Measurements from ENCODE around the gene GAPVD1.
A peak's percentile ranks its signal among the peaks of the same experiment; 100 is the strongest.

GAPVD1 gene

DNA sequence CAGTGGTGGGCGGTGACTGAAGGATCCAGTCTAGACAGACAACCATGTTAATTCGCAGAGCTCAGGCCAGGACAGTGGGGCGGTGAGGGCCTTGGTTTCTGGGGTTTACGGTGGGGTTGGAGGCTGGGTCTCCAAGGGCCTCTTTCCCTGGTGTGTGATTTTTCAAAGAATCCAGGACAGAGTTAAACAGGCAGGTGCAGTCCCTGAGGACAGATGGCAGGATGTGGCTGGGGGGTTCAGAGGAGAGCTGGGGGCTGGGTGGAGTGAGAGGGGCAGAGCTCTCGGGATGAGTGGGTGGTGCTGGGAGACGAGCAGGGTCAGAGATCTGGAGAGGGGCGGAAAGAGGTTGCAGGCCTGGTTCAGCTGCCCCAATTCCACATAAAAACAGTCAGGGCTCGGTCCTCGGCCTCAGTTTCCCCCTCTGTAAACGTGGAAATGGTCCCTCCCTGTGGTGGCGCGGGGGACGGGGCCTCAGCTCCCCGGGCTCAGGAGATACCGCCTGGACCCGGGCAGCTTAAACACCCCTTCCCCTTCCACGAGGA, 145.9 kb downstream of the GAPVD1 start:
- Histone ChIP-seq H3K27me3 (ENCODE audit: insufficient read depth, poor library complexity, severe bottlenecking) (peaks cover 4% of the 10 kb centered on the region), H3K4me3 (replicated peaks; ENCODE audit: insufficient read depth, low read length) (peak overlapping the region; percentile 59), H3K27ac (replicated peaks) (no peak overlapping the region)
- DNase-seq (ENCODE audit: low read depth in 1 of 2, low spot score in 1 of 2), result no peak
- TF ChIP-seq, protein P1, sequence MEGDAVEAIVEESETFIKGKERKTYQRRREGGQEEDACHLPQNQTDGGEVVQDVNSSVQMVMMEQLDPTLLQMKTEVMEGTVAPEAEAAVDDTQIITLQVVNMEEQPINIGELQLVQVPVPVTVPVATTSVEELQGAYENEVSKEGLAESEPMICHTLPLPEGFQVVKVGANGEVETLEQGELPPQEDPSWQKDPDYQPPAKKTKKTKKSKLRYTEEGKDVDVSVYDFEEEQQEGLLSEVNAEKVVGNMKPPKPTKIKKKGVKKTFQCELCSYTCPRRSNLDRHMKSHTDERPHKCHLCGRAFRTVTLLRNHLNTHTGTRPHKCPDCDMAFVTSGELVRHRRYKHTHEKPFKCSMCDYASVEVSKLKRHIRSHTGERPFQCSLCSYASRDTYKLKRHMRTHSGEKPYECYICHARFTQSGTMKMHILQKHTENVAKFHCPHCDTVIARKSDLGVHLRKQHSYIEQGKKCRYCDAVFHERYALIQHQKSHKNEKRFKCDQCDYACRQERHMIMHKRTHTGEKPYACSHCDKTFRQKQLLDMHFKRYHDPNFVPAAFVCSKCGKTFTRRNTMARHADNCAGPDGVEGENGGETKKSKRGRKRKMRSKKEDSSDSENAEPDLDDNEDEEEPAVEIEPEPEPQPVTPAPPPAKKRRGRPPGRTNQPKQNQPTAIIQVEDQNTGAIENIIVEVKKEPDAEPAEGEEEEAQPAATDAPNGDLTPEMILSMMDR (IDR thresholded peaks at IDR 0.05; ENCODE audit: insufficient read depth, low read length), result no peak
- TF ChIP-seq REST (IDR thresholded peaks at IDR 0.05; ENCODE audit: insufficient replicate concordance, low read depth) (no peak), SPI1 (IDR thresholded peaks at IDR 0.05; ENCODE audit: borderline replicate concordance, low read depth) (no peak), GABPA (IDR thresholded peaks at IDR 0.05; ENCODE audit: low read depth) (no peak), POLR2AphosphoS5 (IDR thresholded peaks at IDR 0.05; ENCODE audit: low read depth) (no peak)

- no peak overlapping the region for H3K27ac ChIP-seq (replicated peaks)
- DNase-seq (ENCODE audit: low read depth in 1 of 2, low spot score in 1 of 2), result peak; percentile 49 to 64
- H3K4me3 ChIP-seq (replicated peaks; ENCODE audit: insufficient read depth, low read length), result peak overlapping the region; percentile 59
- peaks cover 4% of the 10 kb centered on the region for H3K27me3 ChIP-seq (ENCODE audit: insufficient read depth, poor library complexity, severe bottlenecking)
- TF ChIP-seq, protein P1 (IDR thresholded peaks at IDR 0.05; ENCODE audit: insufficient read depth, low read length), result peak; percentile 56
- TF ChIP-seq POLR2AphosphoS5 (IDR thresholded peaks at IDR 0.05; ENCODE audit: low read depth), result no peak
Measured at GRCh38 chr9:125407974-125408900, 146.6 kb downstream of the GAPVD1 start.

DNA sequence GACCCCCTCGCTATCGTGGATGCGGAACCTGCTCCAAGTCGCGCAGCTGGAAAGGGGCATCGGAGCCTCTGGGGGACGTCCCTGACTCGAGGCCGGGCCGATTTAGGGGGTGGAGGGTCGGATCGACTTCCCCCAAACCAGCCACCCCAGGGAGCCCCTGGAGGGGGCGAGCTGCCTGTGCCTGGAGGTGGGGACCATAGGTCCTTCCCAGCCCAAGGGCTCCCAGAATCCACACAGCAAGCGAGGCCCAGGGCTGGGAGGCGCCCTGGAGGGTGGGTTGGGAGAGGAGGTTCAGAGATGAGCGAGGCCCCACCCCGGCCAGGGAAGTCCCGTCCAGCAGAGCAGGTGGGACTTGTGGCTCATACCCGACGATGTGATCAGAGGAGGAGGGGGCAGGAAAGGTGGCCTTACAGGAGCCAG, 147.6 kb downstream of the GAPVD1 start:
- H3K27me3 ChIP-seq (ENCODE audit: insufficient read depth, poor library complexity, severe bottlenecking), result peaks cover 4% of the 10 kb centered on the region
- no peak overlapping the region for H3K4me3 ChIP-seq (replicated peaks; ENCODE audit: insufficient read depth, low read length)
- no peak overlapping the region for H3K27ac ChIP-seq (replicated peaks)
- no peak for DNase-seq (ENCODE audit: low read depth in 1 of 2, low spot score in 1 of 2)
- TF ChIP-seq POLR2AphosphoS5 (IDR thresholded peaks at IDR 0.05; ENCODE audit: low read depth) (no peak), REST (IDR thresholded peaks at IDR 0.05; ENCODE audit: insufficient replicate concordance, low read depth) (no peak)

- H3K27me3 ChIP-seq (ENCODE audit: insufficient read depth, poor library complexity, severe bottlenecking), result peaks cover 4% of the 10 kb centered on the region
- no peak overlapping the region for H3K4me3 ChIP-seq (replicated peaks; ENCODE audit: insufficient read depth, low read length)
- peak; percentile 18 to 59 for DNase-seq (ENCODE audit: low read depth in 1 of 2, low spot score in 1 of 2)
- TF ChIP-seq SPI1 (IDR thresholded peaks at IDR 0.05; ENCODE audit: borderline replicate concordance, low read depth) (no peak), GABPA (IDR thresholded peaks at IDR 0.05; ENCODE audit: low read depth) (no peak), POLR2AphosphoS5 (IDR thresholded peaks at IDR 0.05; ENCODE audit: low read depth) (no peak)
- TF ChIP-seq, protein P1 (IDR thresholded peaks at IDR 0.05; ENCODE audit: insufficient read depth, low read length), result no peak
- no peak overlapping the region for H3K27ac ChIP-seq (replicated peaks)
Measured at GRCh38 chr9:125409637-125410521, 148.3 kb downstream of the GAPVD1 start.
